SH-SY5Y (cell line): ENCODE measurements around the gene GP1BA.

ENCODE experiments used
- GATA2 ChIP-seq: IDR thresholded peaks from 2 replicates; pipeline ENCODE4 v1.6.1; 2011; ENCODE audit warnings: mild to moderate bottlenecking, low read depth, low read length
- GATA3 ChIP-seq: IDR thresholded peaks from 2 replicates; pipeline ENCODE4 v1.6.1; 2011; ENCODE audit warnings: low read depth, mild to moderate bottlenecking, low read length, moderate library complexity

- TF ChIP-seq GATA3: no peak
- no peak for TF ChIP-seq GATA2
Measured at GRCh38 chr17:4895121-4895520, 37.0 kb upstream of the GP1BA start.
